GM15510 (cell line): ENCODE measurements around the gene SNRNP200.

Source experiments
- POLR2A ChIP-seq: IDR thresholded peaks from 3 replicates; pipeline ENCODE4 v1.6.1; 2011; ENCODE audit warnings: borderline replicate concordance; ENCODE audit not compliant: insufficient read length; ENCODE audit errors: extremely low read depth

SNRNP200 gene

GRCh38 chr2:96250188-96250587 lies 55.2 kb downstream of the SNRNP200 start:
- TF ChIP-seq POLR2A, result no peak

- TF ChIP-seq POLR2A, result no peak
Observed at GRCh38 chr2:96249654-96250053, 55.7 kb downstream of the SNRNP200 start.

GRCh38 chr2:96248624-96249023 lies 56.7 kb downstream of the SNRNP200 start:
- TF ChIP-seq POLR2A, result no peak

- no peak for TF ChIP-seq POLR2A
Observed at GRCh38 chr2:96247896-96248295, 57.5 kb downstream of the SNRNP200 start.

GRCh38 chr2:96247009-96247408 lies 58.3 kb downstream of the SNRNP200 start:
- no peak for TF ChIP-seq POLR2A

GRCh38 chr2:96245609-96246390 lies 59.5 kb downstream of the SNRNP200 start:
- no peak for TF ChIP-seq POLR2A

GRCh38 chr2:96243843-96244242 lies 61.5 kb downstream of the SNRNP200 start:
- no peak for TF ChIP-seq POLR2A

- TF ChIP-seq POLR2A, result peak; percentile 30
Observed at GRCh38 chr2:96241900-96242611, 63.3 kb downstream of the SNRNP200 start.

GRCh38 chr2:96241227-96241626 lies 64.1 kb downstream of the SNRNP200 start:
- TF ChIP-seq POLR2A, result no peak

- no peak for TF ChIP-seq POLR2A
Observed at GRCh38 chr2:96240341-96241038, 64.9 kb downstream of the SNRNP200 start.

- no peak for TF ChIP-seq POLR2A
Observed at GRCh38 chr2:96239745-96240264, 65.5 kb downstream of the SNRNP200 start.

- no peak for TF ChIP-seq POLR2A
Observed at GRCh38 chr2:96239091-96239490, 66.3 kb downstream of the SNRNP200 start.

GRCh38 chr2:96238266-96238665 lies 67.1 kb downstream of the SNRNP200 start:
- no peak for TF ChIP-seq POLR2A

- TF ChIP-seq POLR2A, result no peak
Observed at GRCh38 chr2:96236882-96237281, 68.5 kb downstream of the SNRNP200 start.

GRCh38 chr2:96233880-96234316 lies 71.4 kb downstream of the SNRNP200 start:
- peak; percentile 18 for TF ChIP-seq POLR2A

GRCh38 chr2:96233436-96233835 lies 71.9 kb downstream of the SNRNP200 start:
- no peak for TF ChIP-seq POLR2A

- TF ChIP-seq POLR2A, result no peak
Observed at GRCh38 chr2:96231316-96231715, 74.0 kb downstream of the SNRNP200 start.
